ENCODE measurements around the gene TRAF2. TPM values are rescaled to one million over a fixed set of nuclear protein-coding genes. Genes with fewer than 3 reads are reported as not detected.

The TRAF2 gene
- total and polyA plus RNA-seq, 2 donors from 2014 or later = 11.4 to 16.9 TPM

- Histone ChIP-seq H3K9me3 (ENCODE audit: control insufficient read depth in 2 of 3, insufficient read depth in 1 of 3, low read length in 3 of 3) (no peaks in the 10 kb centered on the region), H3K4me3 (ENCODE audit: low read length in 3 of 3) (no peak overlapping the region), H3K27me3 (ENCODE audit: control insufficient read depth, insufficient read depth, low read length) (no peaks in the 10 kb centered on the region), H3K4me1 (ENCODE audit: control insufficient read depth in 2 of 3, insufficient read depth in 2 of 3, low read depth in 1 of 3, low read length in 3 of 3) (peaks cover 0 to 10% (median 0%) of the 10 kb centered on the region in 3 donors), H3K36me3 (ENCODE audit: control insufficient read depth in 2 of 3, insufficient read depth in 3 of 3, low read length in 3 of 3) (peaks cover 0 to 23% (median 7%) of the 10 kb centered on the region in 3 donors), H3K27ac (ENCODE audit: low read depth in 2 of 2, low read length in 2 of 2) (no peak overlapping the region), H3K9ac (ENCODE audit: low read length in 3 of 3) (no peak overlapping the region)
- FAIRE-seq (no peak), DNase-seq (peak in 2 of 5 donors; percentile 59 to 80)
- TF ChIP-seq CTCF (IDR thresholded peaks at IDR 0.05; ENCODE audit: borderline replicate concordance, extremely low read depth, insufficient read depth) = no peak
- intact Hi-C loops (cut with DNase I) = loop anchor here (10.0 kb wide), 2 partner anchors 97 to 147 kb away; partner anchors contain the start of genes AJM1, CCDC183, PHPT1 and TMEM141
Measured at GRCh38 chr9:136942112-136942880, 56.0 kb downstream of the TRAF2 start.

- peaks cover 0 to 23% (median 7%) of the 10 kb centered on the region in 3 donors for H3K36me3 ChIP-seq (ENCODE audit: control insufficient read depth in 2 of 3, insufficient read depth in 3 of 3, low read length in 3 of 3)
- DNase-seq (peak in 1 of 5 donors; percentile 80), FAIRE-seq (no peak)
- H3K27ac ChIP-seq (ENCODE audit: low read depth in 2 of 2, low read length in 2 of 2) = no peak overlapping the region
- H3K9me3 ChIP-seq (ENCODE audit: control insufficient read depth in 2 of 3, insufficient read depth in 1 of 3, low read length in 3 of 3) = no peaks in the 10 kb centered on the region
- no peaks in the 10 kb centered on the region for H3K27me3 ChIP-seq (ENCODE audit: control insufficient read depth, insufficient read depth, low read length)
- TF ChIP-seq CTCF (IDR thresholded peaks at IDR 0.05; ENCODE audit: borderline replicate concordance, extremely low read depth, insufficient read depth) = no peak
- H3K9ac ChIP-seq (ENCODE audit: low read length in 3 of 3) = no peak overlapping the region
- no peak overlapping the region for H3K4me3 ChIP-seq (ENCODE audit: low read length in 3 of 3)
- intact Hi-C loops (cut with DNase I) = loop anchor here (10.0 kb wide), 2 partner anchors 98 to 148 kb away; partner anchors contain the start of genes AJM1, CCDC183, PHPT1 and TMEM141
- peaks cover 0 to 12% (median 2%) of the 10 kb centered on the region in 3 donors for H3K4me1 ChIP-seq (ENCODE audit: control insufficient read depth in 2 of 3, insufficient read depth in 2 of 3, low read depth in 1 of 3, low read length in 3 of 3)
Measured at GRCh38 chr9:136942881-136943230, 56.5 kb downstream of the TRAF2 start.

- no peak for TF ChIP-seq CTCF (IDR thresholded peaks at IDR 0.05; ENCODE audit: borderline replicate concordance, extremely low read depth, insufficient read depth)
Measured at GRCh38 chr9:136943291-136944211, 57.2 kb downstream of the TRAF2 start.

More at GRCh38 chr9:136943291-136944211, 57.2 kb downstream of the TRAF2 start:
- Histone ChIP-seq H3K9ac (ENCODE audit: low read length in 3 of 3) (peak overlapping the region in 2 of 3 donors; percentile 50 to 67), H3K36me3 (ENCODE audit: control insufficient read depth in 2 of 3, insufficient read depth in 3 of 3, low read length in 3 of 3) (peaks cover 0 to 23% (median 7%) of the 10 kb centered on the region in 3 donors), H3K9me3 (ENCODE audit: control insufficient read depth in 2 of 3, insufficient read depth in 1 of 3, low read length in 3 of 3) (no peaks in the 10 kb centered on the region), H3K27ac (ENCODE audit: low read depth in 2 of 2, low read length in 2 of 2) (peak overlapping the region; percentile 68 to 83), H3K27me3 (ENCODE audit: control insufficient read depth, insufficient read depth, low read length) (no peaks in the 10 kb centered on the region), H3K4me3 (ENCODE audit: low read length in 3 of 3) (peak overlapping the region; percentile 30 to 84 (median 63)), H3K4me1 (ENCODE audit: control insufficient read depth in 2 of 3, insufficient read depth in 2 of 3, low read depth in 1 of 3, low read length in 3 of 3) (peaks cover 0 to 16% (median 4%) of the 10 kb centered on the region in 3 donors)
- DNase-seq (peak in 1 of 5 donors; percentile 90), FAIRE-seq (no peak)
- intact Hi-C loops (cut with DNase I) = loop anchor here (10.0 kb wide), 2 partner anchors 99 to 149 kb away; partner anchors contain the start of genes AJM1, CCDC183, PHPT1 and TMEM141

Measured in kidney (tissue), 14 donors.